Kidney epithelial cell (primary cell): ENCODE results near the gene KRTCAP2. TPM values are rescaled to one million over a fixed set of nuclear protein-coding genes. Genes with fewer than 3 reads are reported as not detected.

ENCODE experiments used
- DNase-seq: peaks from one replicate; pipeline ENCODE4 v3.0.0-alpha.2; 2010; ENCODE audit warnings: low read depth
- H3K27me3 ChIP-seq: 2 replicates; pipeline ENCODE4 v1.6.0; 2011; ENCODE audit warnings: low read length; ENCODE audit not compliant: control insufficient read depth, insufficient read depth
- H3K36me3 ChIP-seq: 2 replicates; pipeline ENCODE4 v1.5.1; 2011; ENCODE audit warnings: low read length; ENCODE audit not compliant: control insufficient read depth, insufficient read depth
- H3K4me3 ChIP-seq: 2 replicates; pipeline ENCODE4 v1.5.1; 2011; ENCODE audit warnings: low read depth, mild to moderate bottlenecking, control low read depth, low read length
- total RNA-seq: library from RNA; depleted of rRNA; stranded (reverse); fragments of >200 nt; gene quantifications from 2 replicates; pipeline ENCODE4 v1.2.3, GENCODE V29; 2015
- TF ChIP-seq, protein P1 (sequence below): IDR thresholded peaks from 2 replicates; pipeline ENCODE4 v1.5.1; 2011; ENCODE audit warnings: mild to moderate bottlenecking, moderate library complexity, low read length, control low read depth, inconsistent platforms; ENCODE audit not compliant: insufficient read depth, poor library complexity, severe bottlenecking

KRTCAP2 gene
- total RNA-seq, 1 donor from 2014 or later: 207 TPM

DNA sequence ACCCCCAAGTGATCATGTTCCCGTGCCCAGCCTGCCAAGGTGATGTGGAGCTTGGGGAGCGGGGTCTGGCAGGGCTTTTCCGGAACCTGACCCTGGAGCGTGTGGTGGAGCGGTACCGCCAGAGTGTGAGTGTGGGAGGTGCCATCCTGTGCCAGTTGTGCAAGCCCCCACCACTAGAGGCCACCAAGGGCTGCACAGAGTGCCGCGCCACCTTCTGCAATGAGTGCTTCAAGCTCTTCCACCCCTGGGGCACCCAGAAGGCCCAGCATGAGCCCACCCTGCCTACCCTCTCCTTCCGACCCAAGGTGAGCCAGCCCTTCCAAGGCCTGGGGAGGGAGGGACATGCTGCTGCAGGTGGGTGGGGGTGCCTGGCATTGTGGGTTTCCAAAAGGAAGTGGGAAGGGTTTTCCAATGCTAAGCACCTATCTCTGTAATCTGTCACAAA, 2.8 kb upstream of the KRTCAP2 start:
- H3K36me3 ChIP-seq: peaks cover 8% of the 10 kb centered on the region
- no peak overlapping the region for H3K4me3 ChIP-seq
- H3K27me3 ChIP-seq: no peaks in the 10 kb centered on the region
- DNase-seq: no peak
- TF ChIP-seq, protein P1, sequence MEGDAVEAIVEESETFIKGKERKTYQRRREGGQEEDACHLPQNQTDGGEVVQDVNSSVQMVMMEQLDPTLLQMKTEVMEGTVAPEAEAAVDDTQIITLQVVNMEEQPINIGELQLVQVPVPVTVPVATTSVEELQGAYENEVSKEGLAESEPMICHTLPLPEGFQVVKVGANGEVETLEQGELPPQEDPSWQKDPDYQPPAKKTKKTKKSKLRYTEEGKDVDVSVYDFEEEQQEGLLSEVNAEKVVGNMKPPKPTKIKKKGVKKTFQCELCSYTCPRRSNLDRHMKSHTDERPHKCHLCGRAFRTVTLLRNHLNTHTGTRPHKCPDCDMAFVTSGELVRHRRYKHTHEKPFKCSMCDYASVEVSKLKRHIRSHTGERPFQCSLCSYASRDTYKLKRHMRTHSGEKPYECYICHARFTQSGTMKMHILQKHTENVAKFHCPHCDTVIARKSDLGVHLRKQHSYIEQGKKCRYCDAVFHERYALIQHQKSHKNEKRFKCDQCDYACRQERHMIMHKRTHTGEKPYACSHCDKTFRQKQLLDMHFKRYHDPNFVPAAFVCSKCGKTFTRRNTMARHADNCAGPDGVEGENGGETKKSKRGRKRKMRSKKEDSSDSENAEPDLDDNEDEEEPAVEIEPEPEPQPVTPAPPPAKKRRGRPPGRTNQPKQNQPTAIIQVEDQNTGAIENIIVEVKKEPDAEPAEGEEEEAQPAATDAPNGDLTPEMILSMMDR: peak; percentile 41

DNA sequence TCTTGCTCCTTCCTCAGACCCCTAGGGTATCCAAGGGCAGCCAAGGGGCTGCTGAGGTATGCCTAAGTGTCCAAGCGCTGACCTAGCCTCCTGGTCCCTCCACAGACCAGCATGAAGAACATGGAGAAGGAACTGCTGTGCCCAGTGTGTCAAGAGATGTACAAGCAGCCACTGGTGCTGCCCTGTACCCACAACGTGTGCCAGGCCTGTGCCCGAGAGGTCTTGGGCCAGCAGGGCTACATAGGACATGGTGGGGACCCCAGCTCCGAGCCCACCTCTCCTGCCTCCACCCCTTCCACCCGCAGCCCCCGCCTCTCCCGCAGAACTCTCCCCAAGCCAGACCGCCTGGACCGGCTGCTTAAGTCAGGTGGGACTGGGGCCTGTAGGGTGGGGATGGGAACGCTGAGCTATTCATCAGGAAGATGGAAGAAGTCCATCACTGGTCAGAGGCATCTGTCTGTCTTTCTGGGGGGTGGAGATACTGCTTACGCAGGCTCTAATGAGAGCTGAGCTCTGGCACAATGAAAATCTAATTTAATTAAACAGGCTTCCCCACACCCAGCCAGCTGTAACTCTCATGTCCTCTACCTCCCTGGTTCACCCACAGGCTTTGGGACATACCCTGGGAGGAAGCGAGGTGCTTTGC, 2.3 kb upstream of the KRTCAP2 start:
- Histone ChIP-seq H3K27me3 (no peaks in the 10 kb centered on the region), H3K4me3 (peak overlapping the region; percentile 85), H3K36me3 (peaks cover 8% of the 10 kb centered on the region)
- DNase-seq: no peak
- TF ChIP-seq, protein P1: no peak

DNA sequence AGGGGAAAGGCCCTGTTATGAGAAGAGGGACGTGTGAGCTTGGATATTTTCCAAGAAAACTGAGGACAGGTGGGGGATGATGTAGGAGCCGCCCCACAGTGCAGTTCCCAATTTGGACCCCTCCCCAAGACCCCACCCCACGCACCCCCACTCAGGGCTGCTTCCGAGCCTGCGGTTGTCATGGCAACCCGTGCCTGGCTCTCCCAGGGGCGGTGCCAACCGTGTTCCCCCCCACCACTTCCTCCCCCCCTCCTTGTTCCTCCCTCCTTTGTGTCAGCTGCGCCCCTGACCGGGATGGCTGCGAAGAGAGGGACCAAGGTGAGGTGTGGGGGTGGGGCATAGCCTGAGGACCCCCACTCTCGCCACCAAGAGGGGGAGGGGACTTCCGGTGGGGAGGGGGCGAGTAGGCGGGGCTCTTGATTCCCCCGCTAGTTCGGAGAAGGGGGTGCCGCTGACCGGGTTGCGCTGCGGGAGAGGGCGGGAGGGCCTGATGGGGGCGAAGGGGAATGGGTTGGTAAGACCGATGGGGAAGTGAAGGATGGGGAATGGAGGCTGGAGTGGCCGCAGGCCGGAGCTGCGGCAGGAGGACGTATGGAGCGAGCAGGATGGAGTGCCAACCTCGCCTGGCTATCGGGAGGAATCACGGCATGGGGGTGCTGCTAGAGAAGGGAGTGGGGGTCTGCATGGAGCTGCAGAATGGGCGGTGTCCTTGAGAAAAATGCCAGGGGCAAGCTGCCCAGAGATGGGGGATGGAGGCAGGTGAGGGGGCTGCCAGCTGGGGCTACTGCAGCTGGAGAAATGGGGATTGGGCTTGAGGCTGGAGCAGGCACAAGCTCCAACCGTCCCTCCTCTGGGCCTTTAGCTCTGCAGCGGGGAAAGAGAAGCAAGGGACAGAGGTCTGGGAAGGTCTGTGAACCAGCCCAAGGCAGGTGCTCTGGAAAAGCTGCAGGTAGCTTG, 1.5 kb upstream of the KRTCAP2 start:
- TF ChIP-seq, protein P1: no peak
- H3K36me3 ChIP-seq: peaks cover 5% of the 10 kb centered on the region
- no peak for DNase-seq
- H3K4me3 ChIP-seq: peak overlapping the region; percentile 85
- H3K27me3 ChIP-seq: no peaks in the 10 kb centered on the region

DNA sequence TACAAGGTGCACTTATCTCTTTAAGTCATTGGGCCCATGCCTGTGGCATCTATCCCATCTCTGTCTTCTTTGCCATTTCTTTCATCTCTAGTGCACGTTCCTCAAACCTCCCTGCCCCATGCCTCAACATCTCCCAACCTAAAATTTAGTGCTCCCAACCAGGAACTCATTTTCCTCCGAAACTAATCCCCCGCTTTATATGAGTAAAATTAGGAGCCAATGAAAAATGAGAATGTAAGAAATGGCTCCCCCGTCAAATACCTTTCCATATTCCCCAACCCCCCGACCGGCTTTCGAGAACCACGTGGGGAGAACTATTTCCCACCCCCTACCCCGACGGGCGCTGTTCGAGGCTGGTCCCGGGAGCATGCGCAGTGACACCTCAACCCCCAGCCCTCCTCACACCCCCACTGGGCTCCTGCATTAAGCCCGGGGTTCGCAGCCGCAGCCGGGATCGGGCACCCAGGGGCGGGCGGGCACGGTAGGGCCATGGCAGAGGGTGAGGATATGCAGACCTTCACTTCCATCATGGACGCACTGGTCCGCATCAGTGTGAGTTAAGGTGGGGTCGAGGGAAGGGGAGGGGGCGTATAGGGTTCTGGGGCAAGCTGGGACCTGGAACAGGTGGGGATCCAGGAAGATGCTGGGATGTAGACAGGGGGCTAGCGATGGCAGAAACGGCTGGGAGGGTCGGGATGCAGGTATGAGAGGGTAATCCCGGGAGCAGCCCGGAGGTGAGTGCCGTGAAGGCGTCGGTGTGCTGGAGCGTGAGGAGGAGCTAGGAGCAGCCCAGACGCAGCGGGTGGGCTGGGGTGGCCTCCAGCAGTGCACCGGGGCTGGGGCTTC, 597 bp upstream of the KRTCAP2 start, which contains the start of gene TRIM46:
TRIM46 (plus strand) TSS at position 372 of the 846 bp plus-strand sequence; CDS start at position 490, 118 bp downstream.
- Histone ChIP-seq H3K4me3 (peak within 1 kb of the TSS; percentile 85), H3K36me3 (peaks cover 5% of the 10 kb centered on the region), H3K27me3 (no peaks in the 10 kb centered on the region)
- no peak for DNase-seq
- TF ChIP-seq, protein P1: no peak

DNA sequence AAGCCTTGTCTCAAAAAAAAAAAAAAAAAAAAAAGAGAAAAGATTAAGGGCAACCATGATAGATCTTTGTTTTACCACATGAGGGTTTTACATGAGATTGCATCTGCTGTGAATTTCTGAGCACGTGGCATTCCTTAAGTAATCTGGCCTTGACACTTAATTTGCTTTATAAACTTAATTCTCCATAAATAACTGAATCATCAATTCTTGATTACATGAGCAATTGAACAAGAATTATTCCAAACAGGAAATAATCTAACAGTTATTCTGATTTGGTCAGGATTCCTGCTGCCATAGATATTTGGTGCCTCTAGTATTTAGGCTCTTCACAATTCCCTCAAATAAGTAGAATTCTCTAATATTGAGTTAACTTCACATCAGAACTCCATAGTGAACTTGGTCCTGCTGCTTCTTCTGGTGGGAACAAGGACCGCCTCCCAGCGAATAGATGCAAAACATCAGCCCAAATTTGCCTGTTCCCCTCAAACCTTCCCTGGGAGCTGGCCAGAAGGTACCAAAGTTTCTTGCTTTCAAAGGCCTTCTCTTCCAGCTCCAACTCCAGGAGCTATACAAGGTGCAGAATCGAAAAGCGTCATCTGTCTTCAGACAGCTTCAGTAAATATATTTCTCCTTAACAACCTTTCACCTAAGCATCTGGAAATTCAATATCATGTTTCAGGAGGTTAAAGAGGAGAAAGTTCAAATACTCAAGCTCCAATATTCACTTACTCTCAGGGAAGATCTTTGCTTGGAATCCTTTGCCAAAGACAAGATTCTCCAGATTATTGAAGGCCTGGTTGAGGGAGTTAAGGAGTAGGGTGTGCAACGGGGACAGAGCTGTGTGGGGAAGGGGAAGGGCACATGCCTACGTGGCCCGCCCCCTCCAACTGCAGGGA, 1.0 kb downstream of the KRTCAP2 start:
- peaks cover under 1% of the 10 kb centered on the region for H3K36me3 ChIP-seq
- H3K4me3 ChIP-seq: peak overlapping the region; percentile 85
- peaks cover 2% of the 10 kb centered on the region for H3K27me3 ChIP-seq
- no peak for DNase-seq
- TF ChIP-seq, protein P1: no peak
